Sigmoid colon (tissue), 4 donors: ENCODE results near the gene SFTPA1.

Source experiments
- EP300 ChIP-seq, 4 donors: sonication (generic); formaldehyde crosslinking; IDR thresholded peaks; one replicate each; pipeline ENCODE4 v1.6.1; 2017; ENCODE audit warnings: antibody characterized with exemption in 4 of 4
- TF ChIP-seq, protein P1 (sequence below), 4 experiments: fragments of 450-650 bp in 3 of 4; fragments of 200-600 bp in 1 of 4; IDR thresholded peaks; one replicate each; pipeline ENCODE4 v1.5.1; 2016 to 2019; ENCODE audit warnings: antibody characterized with exemption in 4 of 4, mild to moderate bottlenecking in 3 of 4, moderate library complexity in 2 of 4

GRCh38 chr10:79604294-79604693 lies 6.4 kb upstream of the SFTPA1 start:
- TF ChIP-seq EP300 (IDR thresholded peaks at IDR 0.05): no peak
- TF ChIP-seq, protein P1, sequence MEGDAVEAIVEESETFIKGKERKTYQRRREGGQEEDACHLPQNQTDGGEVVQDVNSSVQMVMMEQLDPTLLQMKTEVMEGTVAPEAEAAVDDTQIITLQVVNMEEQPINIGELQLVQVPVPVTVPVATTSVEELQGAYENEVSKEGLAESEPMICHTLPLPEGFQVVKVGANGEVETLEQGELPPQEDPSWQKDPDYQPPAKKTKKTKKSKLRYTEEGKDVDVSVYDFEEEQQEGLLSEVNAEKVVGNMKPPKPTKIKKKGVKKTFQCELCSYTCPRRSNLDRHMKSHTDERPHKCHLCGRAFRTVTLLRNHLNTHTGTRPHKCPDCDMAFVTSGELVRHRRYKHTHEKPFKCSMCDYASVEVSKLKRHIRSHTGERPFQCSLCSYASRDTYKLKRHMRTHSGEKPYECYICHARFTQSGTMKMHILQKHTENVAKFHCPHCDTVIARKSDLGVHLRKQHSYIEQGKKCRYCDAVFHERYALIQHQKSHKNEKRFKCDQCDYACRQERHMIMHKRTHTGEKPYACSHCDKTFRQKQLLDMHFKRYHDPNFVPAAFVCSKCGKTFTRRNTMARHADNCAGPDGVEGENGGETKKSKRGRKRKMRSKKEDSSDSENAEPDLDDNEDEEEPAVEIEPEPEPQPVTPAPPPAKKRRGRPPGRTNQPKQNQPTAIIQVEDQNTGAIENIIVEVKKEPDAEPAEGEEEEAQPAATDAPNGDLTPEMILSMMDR (IDR thresholded peaks at IDR 0.05): no peak
